ENCODE measurements around the gene ZEB1.

DNA sequence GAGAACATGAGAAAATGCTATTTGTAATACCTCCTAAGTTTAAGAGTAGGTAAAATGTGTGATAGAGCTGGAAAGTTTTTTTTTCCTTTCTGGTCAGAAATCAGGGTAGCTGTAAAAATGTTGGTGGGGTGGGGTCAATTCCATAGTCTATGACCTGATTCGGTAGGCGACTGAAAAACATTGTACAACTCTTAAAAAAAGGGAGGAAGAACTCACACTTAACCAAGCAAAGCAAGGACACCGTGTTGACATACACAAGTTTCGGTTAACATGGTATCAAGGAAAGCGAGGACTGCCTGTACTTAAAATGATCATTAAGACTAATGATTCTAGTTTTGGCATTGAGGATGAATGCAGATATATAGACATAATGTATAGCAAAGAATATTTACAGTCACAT is 1.8 kb upstream of the ZEB1 start:
- TF ChIP-seq, protein P1, sequence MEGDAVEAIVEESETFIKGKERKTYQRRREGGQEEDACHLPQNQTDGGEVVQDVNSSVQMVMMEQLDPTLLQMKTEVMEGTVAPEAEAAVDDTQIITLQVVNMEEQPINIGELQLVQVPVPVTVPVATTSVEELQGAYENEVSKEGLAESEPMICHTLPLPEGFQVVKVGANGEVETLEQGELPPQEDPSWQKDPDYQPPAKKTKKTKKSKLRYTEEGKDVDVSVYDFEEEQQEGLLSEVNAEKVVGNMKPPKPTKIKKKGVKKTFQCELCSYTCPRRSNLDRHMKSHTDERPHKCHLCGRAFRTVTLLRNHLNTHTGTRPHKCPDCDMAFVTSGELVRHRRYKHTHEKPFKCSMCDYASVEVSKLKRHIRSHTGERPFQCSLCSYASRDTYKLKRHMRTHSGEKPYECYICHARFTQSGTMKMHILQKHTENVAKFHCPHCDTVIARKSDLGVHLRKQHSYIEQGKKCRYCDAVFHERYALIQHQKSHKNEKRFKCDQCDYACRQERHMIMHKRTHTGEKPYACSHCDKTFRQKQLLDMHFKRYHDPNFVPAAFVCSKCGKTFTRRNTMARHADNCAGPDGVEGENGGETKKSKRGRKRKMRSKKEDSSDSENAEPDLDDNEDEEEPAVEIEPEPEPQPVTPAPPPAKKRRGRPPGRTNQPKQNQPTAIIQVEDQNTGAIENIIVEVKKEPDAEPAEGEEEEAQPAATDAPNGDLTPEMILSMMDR (IDR thresholded peaks at IDR 0.05): no peak
- TF ChIP-seq POLR2A (IDR thresholded peaks at IDR 0.05) (no peak), POLR2AphosphoS5 (IDR thresholded peaks at IDR 0.05) (no peak)

Data from breast epithelium (tissue), 3 donors.